HTERT RPE-1 (cell line): ENCODE data around the gene PNKD.

Experiments used
- in situ Hi-C: fragments of 300-500 bp; cut with MboI; formaldehyde crosslinking; loops from 4 replicates; pipeline ENCODE4 v1.14.3; 2020; ENCODE audit warnings: low sequenced_read_pairs

Gene PNKD

DNA sequence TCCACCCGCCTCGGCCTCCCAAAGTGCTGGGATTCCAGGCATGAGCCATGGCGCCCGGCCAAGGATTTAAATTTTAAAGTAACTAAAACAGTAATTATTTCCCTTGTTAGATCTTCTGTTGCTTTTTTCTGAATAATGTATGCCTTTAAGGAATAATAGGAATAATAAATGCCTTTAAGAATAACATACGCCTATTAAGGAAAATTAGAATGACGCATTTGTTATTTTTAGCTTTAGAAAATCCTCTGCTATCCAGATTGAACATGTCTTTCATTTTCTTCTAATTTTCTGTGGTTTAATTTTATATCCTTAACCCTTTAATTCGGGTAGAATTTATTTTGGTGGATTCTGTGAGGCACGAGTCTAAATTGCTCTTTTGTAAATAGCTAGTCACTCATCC, 45.1 kb downstream of the PNKD start:
- in situ Hi-C loops, result no loop called here

DNA sequence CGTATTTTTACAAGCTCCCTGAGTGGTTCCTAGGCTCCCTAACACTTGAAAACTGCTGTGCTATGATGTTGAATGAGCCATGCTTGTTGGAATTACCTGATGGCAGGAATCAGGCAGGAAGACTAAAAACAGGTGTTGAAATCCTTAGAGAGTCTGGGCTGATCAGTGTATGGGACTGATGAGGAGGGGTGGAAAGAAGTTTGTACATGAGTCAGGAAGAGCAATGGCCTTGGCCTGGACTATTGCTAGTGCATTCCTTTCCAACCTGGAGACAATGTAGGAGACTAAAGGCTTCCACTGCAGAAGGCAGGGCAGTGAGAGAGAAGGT, 46.9 kb downstream of the PNKD start:
- in situ Hi-C loops, result no loop called here

DNA sequence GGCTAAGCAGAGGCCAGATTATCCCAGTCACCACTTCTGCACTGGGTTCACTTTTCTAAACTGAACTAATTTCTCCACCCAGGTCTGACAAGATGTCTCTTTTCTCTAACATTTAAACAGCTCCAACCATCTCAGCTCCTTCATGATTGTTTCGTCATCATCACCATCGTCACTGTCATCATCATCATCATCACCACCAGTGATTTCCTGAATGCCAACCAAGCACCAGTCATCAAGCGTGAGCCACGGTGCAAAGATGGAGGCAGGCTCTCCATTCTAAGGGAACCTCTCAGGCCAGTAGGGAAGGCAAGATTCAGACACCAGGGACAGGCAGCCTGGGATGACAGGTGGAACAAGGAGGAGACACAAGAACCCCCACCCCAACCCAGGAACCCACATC, 47.5 kb downstream of the PNKD start:
- in situ Hi-C loops, result no loop called here

DNA sequence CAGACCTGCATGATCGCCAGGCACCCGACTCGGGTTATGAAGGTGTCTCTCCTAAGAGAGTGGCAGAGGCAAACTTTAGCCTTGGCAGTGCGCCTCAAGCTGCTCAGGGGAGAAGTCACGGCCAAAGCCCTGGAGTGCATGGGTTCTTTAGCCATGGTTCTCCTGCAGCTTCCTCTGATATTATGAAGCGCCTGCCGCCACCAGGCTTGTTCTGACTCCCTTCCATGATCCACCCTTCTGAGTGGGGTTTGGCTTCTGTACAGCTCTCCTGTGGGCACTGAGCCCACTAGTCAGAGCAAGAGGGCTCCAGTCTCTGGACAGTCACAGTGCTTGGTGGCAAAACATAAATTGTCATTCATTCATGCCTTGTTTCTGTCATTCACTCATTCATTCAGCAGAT, 47.9 kb downstream of the PNKD start:
- in situ Hi-C loops, result no loop called here

DNA sequence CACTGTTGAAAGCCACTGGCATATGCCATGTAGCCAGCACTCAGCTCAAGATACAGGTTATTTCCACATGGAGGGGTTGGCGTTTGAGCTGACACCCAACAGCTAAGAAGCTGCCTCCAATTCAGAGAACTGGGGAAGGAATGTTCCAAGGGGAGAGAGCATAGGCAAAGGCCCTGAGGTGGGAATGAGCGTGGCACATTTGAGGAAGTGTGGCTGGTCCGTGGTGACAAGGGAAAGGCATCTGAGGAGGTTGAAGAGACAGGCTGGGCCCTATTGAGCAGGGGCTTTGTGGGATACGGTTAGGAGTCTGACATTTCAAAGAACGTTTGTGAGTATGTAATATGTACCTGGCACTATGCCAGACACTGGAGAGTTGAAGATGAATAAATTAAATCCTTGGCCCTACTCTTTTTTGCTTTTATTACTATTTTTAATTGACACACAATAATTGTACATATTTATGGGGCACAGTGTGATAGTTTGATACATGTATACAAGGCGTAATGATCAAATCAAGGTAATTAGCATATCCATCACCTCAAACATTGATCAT, 49.6 kb downstream of the PNKD start:
- in situ Hi-C loops, result no loop called here

- in situ Hi-C loops, result no loop called here
These were observed 50.5 kb downstream of the PNKD start for GRCh38 chr2:218320704-218321336.

GRCh38 chr2:218322768-218323525, 52.6 kb downstream of the PNKD start:
- in situ Hi-C loops, result no loop called here

DNA sequence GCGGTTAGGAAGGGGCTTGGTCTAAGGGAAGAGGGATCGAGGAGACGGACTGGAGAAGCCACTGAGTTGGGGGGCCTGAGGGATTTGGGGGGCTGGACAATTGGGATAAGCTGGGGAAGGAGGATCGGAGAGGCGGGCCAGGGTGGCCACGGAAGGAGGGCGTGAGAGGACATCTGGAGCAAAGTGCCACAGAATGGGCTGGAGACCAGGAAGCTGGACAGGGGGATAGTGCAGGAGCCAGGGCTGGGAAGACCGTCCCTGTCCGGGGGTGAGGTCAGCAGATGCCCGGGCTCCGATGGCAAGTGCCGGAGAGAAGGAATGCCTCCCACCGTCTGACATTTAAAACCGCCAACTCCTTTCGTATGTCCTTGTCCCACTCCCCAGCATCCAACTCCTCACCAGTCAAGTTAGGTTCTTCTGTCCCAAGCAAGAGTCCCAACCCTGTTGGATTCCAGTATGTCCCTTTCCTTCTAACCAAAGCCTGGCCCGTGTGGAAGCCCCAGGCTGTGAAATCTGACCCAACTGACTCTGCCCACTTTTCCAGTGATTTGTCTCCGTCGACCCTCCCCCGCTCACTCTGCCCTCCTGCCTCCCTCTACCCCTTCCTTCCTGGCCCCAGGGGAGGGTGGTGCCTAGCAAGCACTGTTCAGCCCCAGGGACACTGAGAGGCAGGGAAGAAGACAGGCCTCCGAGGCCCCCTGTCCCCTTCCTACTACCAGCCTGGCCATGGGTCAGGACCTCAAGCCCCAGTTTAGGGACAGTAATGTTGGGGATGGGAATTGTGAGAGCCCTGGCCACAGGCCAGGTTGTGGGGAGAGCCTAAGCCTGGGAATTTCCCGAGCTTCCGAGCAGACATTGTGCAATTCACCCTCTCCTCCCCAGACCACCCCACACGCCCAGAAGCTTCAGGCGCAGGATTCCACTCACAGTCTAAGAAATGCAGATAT, 53.5 kb downstream of the PNKD start:
- in situ Hi-C loops, result no loop called here

- in situ Hi-C loops, result no loop called here
These were observed 55.3 kb downstream of the PNKD start for GRCh38 chr2:218325566-218326160.

DNA sequence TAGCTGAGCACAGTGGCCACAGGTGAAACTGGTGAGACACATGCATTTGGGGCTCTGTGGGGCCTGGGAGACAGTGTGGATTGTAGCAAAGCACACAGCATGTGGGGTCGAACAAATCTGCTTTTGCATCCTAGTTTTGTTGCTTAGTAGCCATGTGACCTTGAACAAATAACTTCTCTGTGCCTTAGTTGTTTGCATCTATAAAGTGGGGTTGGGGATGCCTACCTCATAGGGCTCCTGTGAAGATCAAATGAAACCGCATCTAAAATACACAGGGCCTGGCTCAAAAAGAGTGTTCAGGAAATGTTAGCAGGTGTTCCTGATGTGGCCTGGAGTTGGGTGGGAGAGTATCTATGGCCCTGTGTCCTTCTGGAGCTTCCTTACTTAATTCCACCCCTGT, 56.0 kb downstream of the PNKD start:
- in situ Hi-C loops, result no loop called here

DNA sequence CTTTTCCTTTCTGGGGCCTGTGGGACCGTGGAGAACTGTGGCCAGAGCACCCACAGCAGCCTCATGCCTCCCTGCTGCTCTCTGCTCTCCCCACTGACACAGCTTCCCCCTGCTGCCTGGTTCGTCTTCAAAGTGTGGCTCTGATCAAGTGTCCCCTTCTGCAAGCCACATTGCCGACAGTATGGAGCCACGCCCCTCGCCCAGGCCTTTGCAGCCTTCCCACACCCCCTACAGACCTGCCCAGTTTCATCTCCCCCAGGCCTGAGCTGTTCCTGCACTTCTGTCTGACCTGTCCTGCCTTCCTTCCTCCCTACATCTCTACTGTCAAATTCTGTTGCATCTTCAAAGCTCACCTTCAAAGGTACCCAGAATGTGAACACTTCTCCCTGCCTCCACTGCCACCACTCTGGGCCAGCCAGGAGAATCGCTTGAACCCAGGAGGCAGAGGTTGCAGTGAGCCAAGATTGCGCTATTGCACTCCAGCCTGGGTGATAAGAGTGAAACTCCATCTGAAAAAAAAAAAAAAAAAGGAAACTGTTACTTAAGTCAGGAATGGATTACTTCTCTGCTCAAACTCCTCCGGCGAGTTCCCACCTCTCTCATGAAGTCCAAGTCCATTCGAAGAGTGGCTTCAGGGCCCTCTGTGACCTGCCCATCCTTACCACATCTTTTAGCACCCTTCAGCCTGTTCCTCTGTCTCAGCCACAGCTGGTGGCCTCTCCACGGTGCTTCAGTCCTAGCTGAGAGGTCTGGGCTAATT, 57.3 kb downstream of the PNKD start:
- in situ Hi-C loops, result no loop called here

DNA sequence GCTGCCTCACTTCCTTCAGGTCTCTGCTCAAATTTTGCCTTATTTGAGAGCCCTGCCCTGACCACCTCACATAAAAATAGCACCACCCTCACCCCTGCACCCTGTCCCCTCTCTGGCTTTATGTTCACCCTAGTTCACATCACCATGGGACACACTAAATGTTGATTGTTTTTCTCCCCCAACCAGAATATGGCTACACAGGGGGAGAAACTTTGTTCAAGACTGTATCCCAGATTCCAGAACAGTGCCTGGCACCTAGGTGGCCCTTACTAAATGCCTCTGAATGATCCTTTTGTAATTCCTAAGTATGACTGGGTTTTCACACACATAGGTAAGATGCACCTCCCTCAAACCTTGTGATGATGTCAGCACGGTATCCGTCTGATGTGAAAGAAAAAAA, 58.0 kb downstream of the PNKD start:
- in situ Hi-C loops, result no loop called here

GRCh38 chr2:218329027-218329825, 58.9 kb downstream of the PNKD start:
- in situ Hi-C loops, result no loop called here

DNA sequence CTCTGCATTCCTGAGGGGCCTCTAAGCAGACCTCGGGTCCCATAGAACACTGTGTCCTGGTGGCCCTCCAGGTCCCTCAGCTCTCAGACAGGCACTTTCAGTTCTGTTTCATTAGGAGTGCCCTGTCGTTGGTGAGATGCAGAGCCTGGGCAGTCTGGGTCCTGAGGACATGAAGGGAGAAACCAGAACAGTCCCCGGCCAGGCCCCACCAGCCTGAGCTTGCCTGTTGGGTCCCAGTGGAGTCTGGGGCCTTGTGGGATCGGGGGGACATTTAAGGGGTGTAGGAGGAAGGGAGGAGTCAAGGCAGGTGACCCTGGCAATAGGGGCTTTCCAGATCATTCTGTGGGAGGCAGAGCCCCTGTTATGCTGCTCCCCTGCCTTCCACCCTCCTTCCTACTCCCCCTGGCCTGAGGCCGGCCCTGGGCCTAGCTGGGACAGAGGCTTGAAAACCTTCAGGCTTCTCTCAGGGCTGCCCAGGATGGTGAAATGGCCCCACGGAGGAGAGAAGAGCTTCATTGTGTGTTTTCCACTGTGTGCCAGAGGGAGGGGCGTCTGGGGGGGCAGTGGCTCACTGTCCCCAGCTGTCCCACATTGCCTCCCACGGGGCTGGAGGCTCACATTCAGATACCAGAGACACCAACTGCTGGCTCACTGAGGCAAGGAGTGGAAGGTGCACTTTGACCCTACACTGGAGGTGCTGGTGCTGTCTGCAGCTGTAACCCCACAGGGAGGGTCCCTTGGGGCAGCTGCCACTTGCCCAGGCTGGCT, 59.7 kb downstream of the PNKD start:
- in situ Hi-C loops, result no loop called here

DNA sequence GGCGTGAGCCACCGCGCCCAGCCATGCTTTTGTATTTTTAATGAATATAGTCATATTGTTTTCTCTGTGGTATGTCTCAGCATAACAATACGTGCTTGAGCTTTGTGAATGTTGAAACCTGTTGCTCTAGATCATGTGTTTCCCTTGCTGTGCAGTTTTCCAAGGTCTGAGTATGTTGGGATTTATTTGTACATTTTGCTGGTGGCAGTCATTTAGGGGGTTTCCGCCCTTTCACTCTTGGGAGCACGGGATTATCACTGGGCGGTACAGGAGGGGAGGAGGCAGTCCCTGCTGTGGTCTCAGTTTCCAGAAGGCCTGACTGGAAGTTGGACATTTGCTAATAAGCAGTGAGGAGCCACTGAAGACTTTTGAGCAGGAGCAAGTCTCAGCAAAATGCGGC, 61.4 kb downstream of the PNKD start:
- in situ Hi-C loops, result no loop called here

GRCh38 chr2:218332288-218332687, 62.0 kb downstream of the PNKD start:
- in situ Hi-C loops, result no loop called here

- in situ Hi-C loops, result no loop called here
These were observed 62.8 kb downstream of the PNKD start for GRCh38 chr2:218332920-218333645.

DNA sequence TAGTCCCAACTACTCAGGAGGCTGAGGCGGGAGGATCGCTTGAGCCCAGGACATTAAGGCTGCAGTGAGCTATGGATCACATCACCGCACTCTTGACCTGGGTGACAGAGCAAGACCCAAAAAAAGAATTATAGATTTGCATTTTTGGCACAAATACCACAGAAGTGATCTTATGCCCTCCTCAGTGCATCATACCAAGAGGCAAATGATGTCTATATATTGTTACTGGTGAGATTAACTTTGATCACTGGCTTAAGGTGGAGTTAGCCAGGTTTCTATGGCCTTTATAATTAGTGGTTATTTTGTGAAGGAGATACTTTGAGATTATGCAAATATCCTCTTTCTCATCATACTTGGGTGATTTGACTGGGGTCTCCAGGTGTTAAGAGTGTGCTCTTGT, 64.2 kb downstream of the PNKD start:
- in situ Hi-C loops, result no loop called here
